ACC112 (cell line): ENCODE data around the gene VPS9D1.

Source experiments
- H2AFZ ChIP-seq: fragments of 200-600 bp; sonication (generic); one replicate; pipeline ENCODE4 v1.6.0; 2017; ENCODE audit warnings: antibody characterized with exemption, low read length; ENCODE audit not compliant: unreplicated experiment
- H3K27ac ChIP-seq: fragments of 200-600 bp; sonication (generic); 2 replicates; pipeline ENCODE4 v1.5.1; 2014; ENCODE audit warnings: low read depth, mild to moderate bottlenecking, antibody characterized with exemption, low read length, moderate library complexity
- H3K27me3 ChIP-seq: fragments of 200-600 bp; sonication (generic); 2 replicates; pipeline ENCODE4 v1.6.1; 2014; ENCODE audit warnings: mild to moderate bottlenecking, antibody characterized with exemption, low read length, moderate library complexity, mixed read lengths; ENCODE audit not compliant: insufficient read depth
- H3K36me3 ChIP-seq: fragments of 200-600 bp; sonication (generic); 2 replicates; pipeline ENCODE4 v1.6.1; 2016; ENCODE audit warnings: mild to moderate bottlenecking, antibody characterized with exemption, low read length, moderate library complexity, mixed read lengths; ENCODE audit not compliant: insufficient read depth
- H3K4me1 ChIP-seq: fragments of 200-600 bp; sonication (generic); one replicate; pipeline ENCODE4 v1.6.1; 2016; ENCODE audit warnings: low read length, mixed read lengths; ENCODE audit not compliant: insufficient read depth, unreplicated experiment, control insufficient read depth
- H3K4me3 ChIP-seq: fragments of 200-600 bp; sonication (generic); 2 replicates; pipeline ENCODE4 v1.5.1; 2014; ENCODE audit warnings: mild to moderate bottlenecking, low read depth, low read length
- H3K79me2 ChIP-seq: fragments of 200-600 bp; sonication (generic); one replicate; pipeline ENCODE4 v1.6.0; 2016; ENCODE audit warnings: low read length; ENCODE audit not compliant: control insufficient read depth, unreplicated experiment, insufficient read depth

VPS9D1 gene

DNA sequence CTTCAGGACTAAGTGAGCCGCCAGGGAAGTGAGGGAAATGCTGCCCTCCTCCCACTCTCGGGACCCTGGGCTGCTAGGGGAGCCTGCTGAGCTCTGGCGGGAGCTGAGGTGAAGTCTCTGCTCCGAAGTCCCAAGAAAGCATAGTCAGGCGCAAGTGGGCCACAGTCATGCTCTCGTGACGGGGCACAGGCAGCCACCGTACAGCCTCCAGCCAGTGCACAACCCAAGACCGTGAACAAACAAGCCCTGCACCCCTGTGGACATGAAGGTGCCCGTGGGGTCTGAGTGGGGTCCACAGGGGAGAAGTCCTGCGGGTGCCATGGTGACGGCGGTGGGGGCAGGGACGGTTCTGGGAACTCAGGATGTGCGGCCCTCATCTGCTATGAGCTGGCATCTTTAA is 25.3 kb upstream of the VPS9D1 start:
- no peaks in the 10 kb centered on the region for H3K27me3 ChIP-seq
- no peaks in the 10 kb centered on the region for H3K4me1 ChIP-seq
- H2AFZ ChIP-seq, result no peak overlapping the region
- peaks cover 9% of the 10 kb centered on the region; the same call in 1 of the 2 replicates for H3K36me3 ChIP-seq
- H3K4me3 ChIP-seq, result no peak overlapping the region
- H3K27ac ChIP-seq, result no peak overlapping the region
- H3K79me2 ChIP-seq, result no peaks in the 10 kb centered on the region

DNA sequence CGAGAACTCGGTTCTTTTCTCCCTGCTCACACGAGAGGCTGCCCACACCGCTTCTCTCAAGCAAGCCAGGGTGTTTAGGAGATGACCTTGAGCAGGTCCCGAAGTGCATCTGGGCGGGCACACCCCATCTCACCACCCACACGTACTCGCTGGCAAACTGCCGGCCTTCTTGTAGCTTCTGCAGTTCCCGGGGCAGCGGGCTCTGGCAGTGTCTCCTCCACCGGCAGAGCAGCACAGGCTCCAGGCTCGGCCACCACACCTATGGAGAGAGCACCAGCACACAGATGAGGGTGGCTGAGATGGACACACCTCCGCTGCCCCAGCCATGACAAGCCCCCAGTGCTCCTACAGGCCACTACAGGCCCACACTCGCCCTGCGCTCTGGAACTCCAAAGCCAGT is 24.1 kb upstream of the VPS9D1 start:
- no peaks in the 10 kb centered on the region for H3K27me3 ChIP-seq
- H3K27ac ChIP-seq, result no peak overlapping the region
- no peaks in the 10 kb centered on the region for H3K79me2 ChIP-seq
- H3K4me1 ChIP-seq, result no peaks in the 10 kb centered on the region
- peaks cover 12% of the 10 kb centered on the region; the same call in 1 of the 2 replicates for H3K36me3 ChIP-seq
- no peak overlapping the region for H2AFZ ChIP-seq
- no peak overlapping the region for H3K4me3 ChIP-seq

DNA sequence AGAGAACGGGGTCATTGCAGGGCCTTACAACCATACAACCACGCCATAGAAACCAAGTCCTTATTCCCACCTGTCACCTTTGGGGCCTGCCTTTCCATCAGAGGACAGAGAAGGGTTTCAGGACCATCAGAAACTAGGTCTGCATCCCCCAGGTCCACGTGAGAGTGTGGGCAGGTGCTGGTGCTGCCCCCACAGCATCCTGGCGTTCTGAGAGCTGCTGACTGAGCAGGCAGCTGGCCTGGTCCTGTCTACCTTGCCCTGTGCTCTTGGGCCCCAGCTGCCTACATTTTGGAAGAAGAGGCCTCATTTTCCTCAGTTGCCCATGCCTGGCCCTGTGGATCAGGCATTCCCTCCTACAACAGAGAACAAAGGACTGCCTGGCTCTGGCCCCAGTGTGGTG is 22.2 kb upstream of the VPS9D1 start:
- H3K4me3 ChIP-seq, result no peak overlapping the region
- H3K36me3 ChIP-seq, result peaks cover 12% of the 10 kb centered on the region; the same call in 1 of the 2 replicates
- H3K27ac ChIP-seq, result no peak overlapping the region
- H3K27me3 ChIP-seq, result no peaks in the 10 kb centered on the region
- H3K4me1 ChIP-seq, result no peaks in the 10 kb centered on the region
- no peak overlapping the region for H2AFZ ChIP-seq
- H3K79me2 ChIP-seq, result no peaks in the 10 kb centered on the region

GRCh38 chr16:89741342-89742014 is 20.8 kb upstream of the VPS9D1 start:
- peaks cover 9% of the 10 kb centered on the region; the same call in 1 of the 2 replicates for H3K36me3 ChIP-seq
- H3K4me1 ChIP-seq, result no peaks in the 10 kb centered on the region
- no peaks in the 10 kb centered on the region for H3K79me2 ChIP-seq
- no peaks in the 10 kb centered on the region for H3K27me3 ChIP-seq
- no peak overlapping the region for H3K27ac ChIP-seq
- H2AFZ ChIP-seq, result no peak overlapping the region
- no peak overlapping the region for H3K4me3 ChIP-seq

DNA sequence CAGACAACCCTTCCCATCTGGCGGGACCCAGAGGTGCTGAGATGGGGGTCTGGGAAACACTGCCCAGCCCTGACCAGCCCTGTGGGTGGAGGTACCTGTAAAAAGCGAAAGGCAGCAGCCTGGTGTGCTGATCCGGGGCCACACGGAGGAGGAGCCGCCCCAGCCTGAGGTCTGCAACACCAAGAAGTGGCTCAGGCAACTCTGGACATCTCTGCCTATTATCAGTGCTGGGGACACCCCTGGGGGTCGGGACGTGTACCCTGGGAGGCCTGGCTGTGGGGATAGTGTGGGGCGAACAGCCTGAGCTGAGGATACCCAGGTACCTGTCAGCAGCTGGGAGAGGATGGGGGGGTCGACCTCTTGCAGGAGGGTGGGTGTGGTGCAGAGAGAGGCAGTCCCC is 18.7 kb upstream of the VPS9D1 start:
- H3K27me3 ChIP-seq, result no peaks in the 10 kb centered on the region
- H3K27ac ChIP-seq, result no peak overlapping the region
- peaks cover 3% of the 10 kb centered on the region; the same call in 1 of the 2 replicates for H3K36me3 ChIP-seq
- H2AFZ ChIP-seq, result no peak overlapping the region
- no peak overlapping the region for H3K4me3 ChIP-seq
- no peaks in the 10 kb centered on the region for H3K79me2 ChIP-seq
- no peaks in the 10 kb centered on the region for H3K4me1 ChIP-seq

GRCh38 chr16:89738538-89739317 is 18.0 kb upstream of the VPS9D1 start:
- Histone ChIP-seq H3K79me2 (no peaks in the 10 kb centered on the region), H2AFZ (no peak overlapping the region), H3K4me3 (no peak overlapping the region), H3K4me1 (no peaks in the 10 kb centered on the region), H3K36me3 (peaks cover 6% of the 10 kb centered on the region; the same call in 1 of the 2 replicates), H3K27ac (no peak overlapping the region), H3K27me3 (no peaks in the 10 kb centered on the region)

DNA sequence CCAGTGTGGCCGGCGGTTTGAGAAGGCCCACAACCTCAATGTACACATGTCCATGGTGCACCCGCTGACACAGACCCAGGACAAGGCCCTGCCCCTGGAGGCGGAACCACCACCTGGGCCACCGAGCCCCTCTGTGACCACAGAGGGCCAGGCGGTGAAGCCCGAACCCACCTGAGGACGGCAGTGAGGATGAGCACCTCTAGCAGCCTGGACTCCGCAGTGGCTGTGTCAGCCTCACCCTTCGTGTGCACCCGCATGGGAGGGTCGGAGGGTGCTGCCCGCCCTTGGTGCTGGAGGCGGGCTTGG is 17.3 kb upstream of the VPS9D1 start:
- no peaks in the 10 kb centered on the region for H3K79me2 ChIP-seq
- H3K4me3 ChIP-seq, result no peak overlapping the region
- no peaks in the 10 kb centered on the region for H3K4me1 ChIP-seq
- H3K36me3 ChIP-seq, result peaks cover 13% of the 10 kb centered on the region; the same call in 1 of the 2 replicates
- H2AFZ ChIP-seq, result no peak overlapping the region
- no peaks in the 10 kb centered on the region for H3K27me3 ChIP-seq
- no peak overlapping the region for H3K27ac ChIP-seq

GRCh38 chr16:89737341-89738071 is 16.8 kb upstream of the VPS9D1 start:
- Histone ChIP-seq H3K36me3 (peaks cover 14% of the 10 kb centered on the region; the same call in 1 of the 2 replicates), H3K79me2 (no peaks in the 10 kb centered on the region), H3K27ac (no peak overlapping the region), H3K27me3 (no peaks in the 10 kb centered on the region), H2AFZ (no peak overlapping the region), H3K4me1 (no peaks in the 10 kb centered on the region), H3K4me3 (no peak overlapping the region)

- H3K4me3 ChIP-seq, result no peak overlapping the region
- no peak overlapping the region for H3K27ac ChIP-seq
- peaks cover 19% of the 10 kb centered on the region; the same call in 1 of the 2 replicates for H3K36me3 ChIP-seq
- no peak overlapping the region for H2AFZ ChIP-seq
- H3K4me1 ChIP-seq, result no peaks in the 10 kb centered on the region
- H3K27me3 ChIP-seq, result no peaks in the 10 kb centered on the region
- H3K79me2 ChIP-seq, result no peaks in the 10 kb centered on the region
Measured at GRCh38 chr16:89736554-89736953, 15.9 kb upstream of the VPS9D1 start.

DNA sequence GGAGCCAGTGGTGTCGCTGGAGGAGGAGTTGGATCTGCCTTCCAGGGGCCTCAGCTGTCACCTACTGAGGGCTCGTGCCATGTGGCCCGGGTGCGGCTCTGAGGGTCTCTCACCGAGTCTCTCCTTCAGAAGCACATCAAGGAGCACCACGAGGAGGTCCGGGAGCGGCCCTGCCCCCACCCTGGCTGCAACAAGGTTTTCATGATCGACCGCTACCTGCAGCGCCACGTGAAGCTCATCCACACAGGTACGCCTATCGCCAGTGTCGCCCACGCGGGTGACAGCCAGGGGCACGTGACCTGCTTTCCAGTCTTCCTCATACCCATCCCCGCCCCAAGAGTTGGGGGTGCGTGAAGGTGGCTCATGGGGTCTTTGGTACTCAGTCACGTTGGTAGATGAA is 13.1 kb upstream of the VPS9D1 start:
- Histone ChIP-seq H3K27ac (no peak overlapping the region), H3K27me3 (no peaks in the 10 kb centered on the region), H3K4me3 (no peak overlapping the region), H3K4me1 (no peaks in the 10 kb centered on the region), H2AFZ (no peak overlapping the region), H3K36me3 (peaks cover 20% of the 10 kb centered on the region; the same call in 1 of the 2 replicates), H3K79me2 (peaks cover 2% of the 10 kb centered on the region)
